HG02973 (cell line): Measurements from ENCODE around the gene DUOX1.
"Not testable (repeated sequence)": the region's sequence is repeated elsewhere in the genome, so short reads cannot be mapped to it uniquely, and the experiment has no call there.

ENCODE experiments used
- ATAC-seq: cut with Tn5 transposase; IDR thresholded peaks from one replicate; pipeline ENCODE4 v1.9.1; 2021; ENCODE audit warnings: moderate library complexity; ENCODE audit not compliant: unreplicated experiment

Gene DUOX1

DNA sequence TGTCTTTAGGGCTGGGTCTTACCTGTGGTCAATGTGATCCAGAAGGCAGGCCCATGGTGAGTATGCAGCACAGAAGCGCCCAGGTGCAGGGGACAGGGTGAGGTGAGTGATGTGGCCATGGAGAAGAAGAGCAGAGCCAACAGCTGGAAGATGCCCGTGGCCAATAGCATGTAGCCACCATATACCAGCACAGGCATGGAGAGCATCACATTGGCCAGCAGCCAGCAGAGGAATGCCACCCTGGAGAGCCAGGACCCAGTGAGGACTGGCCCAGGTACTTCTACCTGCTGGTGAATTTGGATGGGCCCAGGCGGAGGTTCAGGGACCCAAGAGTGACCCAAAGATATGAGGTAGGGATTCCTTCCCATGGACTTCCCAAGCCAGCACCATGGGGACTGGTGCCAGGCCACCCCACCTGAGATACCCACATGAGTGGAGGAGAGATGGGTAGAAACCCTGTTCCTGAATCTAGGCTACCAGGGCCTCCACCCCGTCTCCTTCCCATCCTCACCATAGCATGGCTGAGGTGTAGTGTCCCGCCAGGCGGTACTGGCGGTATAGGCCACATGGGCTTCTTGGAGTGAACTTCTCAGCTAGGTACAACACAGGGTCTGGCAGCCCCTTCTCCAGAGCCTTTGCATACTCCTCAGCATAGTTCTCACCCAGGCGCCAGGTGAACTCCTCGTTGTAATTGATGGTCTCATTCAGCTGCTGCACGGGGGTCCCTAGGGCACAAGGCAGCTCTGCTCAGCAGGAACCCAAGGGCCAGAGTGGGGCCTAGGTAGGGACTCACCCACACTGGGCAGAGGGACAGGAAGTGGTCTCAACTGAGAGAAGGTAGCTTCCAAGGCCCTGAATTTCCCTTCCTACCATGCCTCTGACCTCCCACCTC is 9.5 kb upstream of the DUOX1 start:
- ATAC-seq, result no peak

DNA sequence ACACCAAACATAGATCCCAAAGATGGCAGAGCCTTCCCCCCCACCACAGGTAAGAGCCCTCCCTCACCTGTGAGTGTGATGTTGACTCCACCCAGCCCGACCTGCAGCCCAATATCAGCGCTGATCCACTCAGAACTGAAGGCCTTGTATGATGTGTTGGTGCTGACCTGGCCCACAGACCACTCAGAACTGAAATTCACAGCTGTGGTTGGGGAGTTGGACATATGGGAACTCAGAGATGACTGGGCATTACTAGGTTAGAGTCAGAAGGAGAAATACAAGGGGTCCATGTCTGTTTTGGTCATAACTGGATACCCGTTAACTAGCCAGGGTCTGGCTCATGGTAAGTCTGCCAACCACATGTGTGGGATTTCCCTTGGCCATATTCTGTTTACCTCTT is 8.8 kb upstream of the DUOX1 start:
- no peak for ATAC-seq

DNA sequence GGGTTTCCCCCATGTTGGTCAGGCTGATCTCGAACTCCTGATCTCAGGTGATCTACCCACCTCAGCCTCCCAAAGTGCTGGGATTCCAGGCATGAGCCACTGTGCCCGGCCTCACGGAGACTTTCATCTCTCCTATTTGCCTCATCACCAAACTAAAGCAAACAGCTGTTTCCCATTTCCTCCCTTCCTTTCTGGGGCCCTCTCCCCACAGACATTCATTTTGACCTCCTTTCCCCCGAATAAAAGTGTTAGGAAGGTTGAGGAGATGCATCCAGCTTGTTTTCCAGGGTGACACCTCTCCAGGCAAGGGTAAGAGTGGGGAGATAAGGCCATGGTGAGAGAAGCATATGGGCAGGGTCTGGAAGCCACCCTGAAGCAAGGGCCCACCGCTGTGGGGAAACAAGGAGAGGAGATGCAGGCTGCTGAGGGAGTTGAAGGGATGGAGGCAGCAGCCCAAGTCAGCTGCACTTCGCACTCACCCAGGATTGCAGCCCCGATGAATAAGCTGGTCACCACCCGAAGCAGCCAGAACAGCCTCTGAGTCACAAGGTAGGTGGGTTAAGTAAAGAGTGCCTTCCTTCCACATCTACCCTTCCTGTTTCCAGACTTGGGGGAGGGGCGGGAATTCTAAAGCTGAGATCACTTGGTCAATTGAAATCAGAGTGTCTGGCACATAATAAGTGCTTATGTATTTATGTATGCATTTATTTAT is 7.9 kb upstream of the DUOX1 start:
- no peak for ATAC-seq

DNA sequence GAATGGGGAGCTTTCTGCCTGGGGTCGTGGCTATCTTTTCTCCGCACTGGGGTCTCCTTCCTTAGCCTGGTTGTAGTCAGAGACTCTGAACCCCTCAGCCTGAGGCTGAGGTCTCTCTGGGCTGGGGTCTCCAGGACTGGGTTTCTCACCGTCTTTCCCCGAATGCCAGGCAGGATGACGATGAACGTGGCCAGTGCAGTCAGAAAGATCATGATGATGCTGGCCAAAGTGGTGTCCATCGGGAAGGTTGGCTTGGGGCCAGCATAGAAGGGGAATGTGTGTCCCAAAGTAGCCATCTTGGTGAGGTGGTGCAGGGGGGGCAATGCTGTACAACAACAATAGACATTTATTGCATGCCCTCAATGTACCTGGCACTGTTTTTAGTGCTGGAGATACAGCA is 7.1 kb upstream of the DUOX1 start:
- no peak for ATAC-seq

DNA sequence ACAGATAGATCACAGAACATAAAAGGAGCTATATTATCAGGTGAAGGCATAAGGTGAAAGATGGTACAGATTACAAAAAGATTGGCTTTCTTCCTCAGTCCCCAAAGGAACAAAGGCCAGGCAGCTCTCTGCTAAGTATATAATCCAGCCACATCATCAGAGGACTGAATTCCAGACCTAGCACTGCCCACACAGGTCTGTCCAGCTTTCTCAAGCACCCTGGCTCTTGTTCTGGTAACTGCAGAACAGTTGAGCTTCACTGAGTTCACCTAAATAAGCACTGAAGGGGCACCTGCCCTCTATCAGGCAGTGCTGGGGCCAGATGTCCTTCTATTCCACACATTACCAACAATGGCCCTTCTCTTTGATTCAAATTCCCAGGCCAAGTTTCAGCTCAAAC is 6.4 kb upstream of the DUOX1 start:
- no peak for ATAC-seq

DNA sequence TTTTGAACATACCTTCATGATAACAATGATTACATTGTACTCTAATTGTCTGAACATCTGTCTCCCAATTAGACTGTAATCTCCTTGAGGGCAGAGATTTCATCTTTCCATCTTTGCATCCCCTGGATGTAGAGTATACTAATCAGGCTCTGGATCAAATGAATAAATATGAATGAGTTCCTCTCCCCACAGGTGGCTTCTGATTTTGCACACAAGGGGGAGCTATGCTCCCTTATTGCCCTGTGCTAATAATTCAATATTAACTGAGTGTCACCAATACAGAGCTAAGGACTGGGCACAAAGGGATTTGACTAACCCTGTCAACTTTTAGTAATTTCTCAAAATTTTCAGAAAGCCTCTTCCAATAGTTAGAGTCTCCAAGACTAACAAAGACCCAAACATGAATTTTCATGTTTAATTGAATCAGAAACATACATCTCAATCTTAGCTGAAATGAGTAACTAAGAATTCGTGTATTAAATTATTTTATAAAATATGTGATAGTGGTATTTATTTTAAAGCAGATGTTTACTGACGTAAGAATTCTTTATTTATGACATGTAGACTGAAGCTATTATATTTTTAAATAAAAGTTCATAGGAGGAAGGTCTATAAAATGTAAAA is 3.1 kb upstream of the DUOX1 start:
- ATAC-seq, result no peak

DNA sequence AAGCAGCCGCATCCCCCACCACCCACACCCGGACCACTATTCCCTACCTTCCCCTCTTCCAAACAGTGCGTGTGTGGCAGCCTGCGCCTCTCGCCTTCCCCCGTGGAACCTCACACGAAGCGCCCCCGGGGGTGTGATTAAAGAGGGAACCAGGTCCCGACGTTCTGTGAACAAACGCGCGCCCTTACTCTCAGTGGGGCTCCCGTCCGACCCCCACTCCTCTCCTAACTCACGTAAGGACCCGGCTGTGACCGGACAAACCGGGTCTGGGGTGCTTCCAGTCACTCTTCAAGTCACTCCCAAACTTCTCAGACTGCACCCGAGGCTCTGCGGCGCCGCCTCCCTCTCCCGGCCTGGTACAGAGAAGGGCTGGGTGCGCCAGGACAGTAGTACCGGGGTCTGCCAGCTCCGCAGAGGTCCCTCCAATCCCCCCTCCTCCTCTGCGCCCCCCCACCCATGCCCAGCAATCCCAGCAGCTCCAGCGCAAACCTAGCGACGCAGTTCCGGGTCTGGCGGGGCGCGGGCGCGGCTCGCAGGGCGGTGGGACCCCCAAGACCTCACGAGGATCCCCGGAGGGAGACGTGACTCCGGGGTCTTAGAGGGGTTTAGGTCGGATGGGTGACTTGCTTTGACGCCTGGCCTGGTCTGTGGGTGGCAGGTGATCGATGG is 689 bp upstream of the DUOX1 start:
- no peak for ATAC-seq

DNA sequence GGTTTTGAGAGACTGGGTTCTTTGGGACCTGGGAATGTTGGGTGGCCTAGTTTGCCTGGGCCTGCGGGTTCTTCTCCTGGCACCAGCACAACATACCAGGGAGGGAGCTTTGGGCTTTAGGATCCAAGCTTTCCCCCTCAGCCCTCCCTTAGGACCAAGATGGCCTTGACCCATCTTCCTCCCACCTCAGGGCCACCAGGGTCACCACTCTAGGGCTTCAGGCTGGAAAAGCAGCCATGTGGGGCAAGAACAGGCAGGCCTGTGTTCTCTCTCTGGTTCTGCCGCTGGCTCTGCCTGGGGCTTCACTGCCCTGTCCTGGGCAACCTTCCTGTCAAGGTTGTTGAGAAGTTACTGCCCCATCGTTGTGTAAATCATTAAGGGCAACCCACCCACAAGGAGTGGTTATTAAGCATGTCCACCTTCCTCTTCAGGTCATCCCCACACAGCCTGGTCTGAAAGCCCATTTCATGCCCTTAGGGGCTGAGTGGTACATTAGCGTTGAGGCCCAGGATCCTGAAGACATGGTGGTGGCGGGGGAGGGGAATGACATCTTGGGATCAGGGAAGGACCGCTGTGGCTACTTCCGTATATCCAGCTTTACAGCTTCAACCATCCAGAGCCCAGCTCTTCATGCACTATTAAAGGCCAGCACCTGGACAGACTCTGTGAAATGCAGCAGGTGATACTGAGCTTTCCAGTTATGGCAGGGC is 652 bp downstream of the DUOX1 start:
- no peak for ATAC-seq

DNA sequence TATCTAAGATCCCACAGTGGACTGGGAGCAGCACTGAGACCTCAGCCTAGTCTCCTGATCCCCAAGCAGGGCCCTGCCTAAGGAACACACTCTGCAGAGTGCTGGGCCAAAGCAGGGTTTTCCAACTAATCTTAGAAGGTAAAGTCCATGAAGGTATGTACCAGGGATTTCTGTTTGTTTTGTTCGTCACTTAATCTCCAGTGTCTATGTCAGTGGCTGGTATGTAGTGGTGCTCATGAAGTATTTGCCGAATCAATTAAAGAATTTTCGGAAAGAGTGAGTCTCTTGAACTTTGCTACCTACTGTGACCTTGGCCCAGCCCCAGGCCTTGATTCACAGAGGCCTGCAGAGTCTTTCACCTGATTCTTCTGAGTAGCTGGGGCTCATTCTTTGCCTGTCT is 1.7 kb downstream of the DUOX1 start:
- no peak for ATAC-seq

DNA sequence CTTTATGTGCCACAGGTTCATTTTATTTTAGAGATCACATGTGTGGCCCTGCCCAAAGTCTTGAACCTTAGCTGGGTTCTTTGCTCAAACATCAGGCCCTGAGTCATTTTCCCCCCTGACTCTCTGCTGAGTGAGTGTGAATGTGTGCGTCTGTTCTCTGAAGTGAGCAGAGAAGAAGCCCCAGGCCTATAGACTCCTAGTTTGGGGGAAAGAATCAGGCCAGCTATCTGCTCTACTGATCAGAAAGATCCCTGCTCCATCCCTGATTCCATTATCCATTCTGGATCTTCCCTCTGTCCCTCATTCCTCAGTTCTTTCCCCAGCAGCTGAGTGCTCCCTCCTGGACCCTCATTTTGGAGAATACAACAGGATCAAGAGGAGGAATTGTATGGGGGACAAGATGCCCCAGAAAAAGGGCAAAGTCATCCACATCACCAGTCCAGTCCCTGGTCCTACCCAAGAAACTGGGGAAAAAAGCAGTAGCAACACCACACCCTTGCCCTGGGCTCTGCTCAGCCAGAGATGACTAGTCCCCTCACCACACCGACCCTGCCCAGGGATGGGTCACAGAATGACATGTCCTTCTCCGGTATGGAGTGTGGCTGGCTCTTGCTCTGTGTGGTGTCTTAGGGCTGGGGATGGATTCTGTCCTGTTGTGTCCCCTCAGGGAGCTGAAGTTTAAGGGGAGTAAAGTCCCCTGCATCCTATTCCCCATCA is 3.2 kb downstream of the DUOX1 start:
- ATAC-seq, result no peak

DNA sequence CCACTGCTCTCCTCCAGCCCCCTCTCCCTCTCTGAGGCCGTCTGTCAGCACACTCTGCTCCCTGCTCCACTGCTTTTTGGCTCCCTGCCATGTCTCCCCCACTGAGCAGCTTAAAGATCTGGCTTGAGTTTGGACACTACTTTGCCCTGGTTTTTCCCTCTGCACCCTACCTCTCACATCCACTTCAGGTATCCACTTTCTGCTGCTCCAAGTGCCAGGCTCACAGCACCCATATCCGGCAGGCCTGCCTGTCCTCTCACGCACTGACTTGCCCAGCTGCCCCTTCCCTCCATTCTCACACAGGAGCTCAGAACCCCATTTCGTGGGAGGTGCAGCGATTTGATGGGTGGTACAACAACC is 3.7 kb downstream of the DUOX1 start:
- no peak for ATAC-seq

DNA sequence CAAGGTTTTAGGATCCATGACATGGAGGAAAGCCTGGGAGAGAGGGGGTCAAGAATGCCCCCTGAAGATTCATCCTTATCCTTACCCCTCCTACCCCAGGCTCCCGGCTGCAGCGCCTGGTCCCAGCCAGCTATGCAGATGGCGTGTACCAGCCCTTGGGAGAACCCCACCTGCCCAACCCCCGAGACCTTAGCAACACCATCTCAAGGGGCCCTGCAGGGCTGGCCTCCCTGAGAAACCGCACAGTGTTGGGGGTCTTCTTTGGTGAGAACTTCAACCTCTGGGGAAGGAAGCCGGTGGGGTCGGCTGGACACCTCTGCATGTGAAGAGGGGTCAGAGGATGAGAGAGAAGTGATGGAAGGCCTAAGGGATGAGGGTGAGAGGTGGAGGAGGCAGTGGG is 4.3 kb downstream of the DUOX1 start:
- no peak for ATAC-seq

DNA sequence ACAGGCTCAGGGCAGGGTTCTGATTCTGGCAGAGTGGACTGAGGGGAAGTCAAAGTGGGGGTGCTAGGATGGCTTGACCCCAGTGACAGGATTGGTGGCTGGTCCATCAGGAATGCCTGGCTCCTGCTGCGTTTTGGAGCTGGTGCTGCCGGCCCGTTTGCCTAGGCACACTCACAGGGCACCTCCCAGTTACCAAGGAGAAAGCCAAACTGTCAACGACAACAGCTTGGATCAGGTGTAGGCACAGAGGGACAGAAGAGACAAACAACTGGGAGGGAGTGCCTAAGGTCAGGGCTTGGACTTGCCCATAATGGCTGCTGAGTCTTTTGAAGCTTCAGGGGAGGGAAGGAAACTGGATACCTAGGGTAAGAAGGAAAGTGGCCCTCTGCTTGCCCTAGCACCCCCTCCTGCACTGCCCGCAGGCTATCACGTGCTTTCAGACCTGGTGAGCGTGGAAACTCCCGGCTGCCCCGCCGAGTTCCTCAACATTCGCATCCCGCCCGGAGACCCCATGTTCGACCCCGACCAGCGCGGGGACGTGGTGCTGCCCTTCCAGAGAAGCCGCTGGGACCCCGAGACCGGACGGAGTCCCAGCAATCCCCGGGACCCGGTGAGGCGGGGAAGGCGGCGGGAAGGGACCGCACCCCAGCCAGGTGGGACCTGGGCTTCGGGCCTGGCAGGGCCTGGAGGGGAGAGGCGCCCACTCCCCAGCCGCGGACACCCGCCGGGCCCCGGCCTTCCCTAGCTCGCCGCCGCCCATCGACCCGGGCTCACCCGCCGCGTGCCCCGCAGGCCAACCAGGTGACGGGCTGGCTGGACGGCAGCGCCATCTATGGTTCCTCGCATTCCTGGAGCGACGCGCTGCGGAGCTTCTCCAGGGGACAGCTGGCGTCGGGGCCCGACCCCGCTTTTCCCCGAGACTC is 5.1 kb downstream of the DUOX1 start:
- ATAC-seq, result no peak

DNA sequence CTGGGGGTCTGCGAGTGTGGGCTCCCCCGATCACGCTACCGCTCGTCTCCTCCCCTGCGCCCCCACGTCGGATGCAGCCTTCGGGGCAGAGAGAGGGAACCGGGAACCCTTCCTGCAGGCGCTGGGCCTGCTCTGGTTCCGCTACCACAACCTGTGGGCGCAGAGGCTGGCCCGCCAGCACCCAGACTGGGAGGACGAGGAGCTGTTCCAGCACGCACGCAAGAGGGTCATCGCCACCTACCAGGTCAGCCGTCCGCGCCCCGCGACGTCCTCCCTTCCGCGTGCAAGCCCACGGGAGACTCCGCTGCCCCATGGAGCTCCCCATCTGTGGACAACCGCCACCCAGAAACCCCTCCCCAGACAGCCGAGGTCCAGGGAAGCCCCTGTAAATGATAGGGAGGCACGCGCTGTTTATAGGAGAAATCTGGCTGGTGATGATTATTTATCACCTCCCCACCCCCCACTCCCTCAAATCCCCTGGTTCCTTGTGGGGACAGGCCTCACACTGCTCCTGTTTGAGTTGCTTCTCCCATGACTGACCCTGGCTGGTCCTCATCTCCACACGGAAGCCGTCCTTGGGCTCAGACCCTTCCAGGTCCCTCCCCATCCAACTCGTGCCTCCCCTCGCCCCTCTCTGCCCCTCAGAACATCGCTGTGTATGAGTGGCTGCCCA is 6.0 kb downstream of the DUOX1 start:
- ATAC-seq, result not testable (repeated sequence)

DNA sequence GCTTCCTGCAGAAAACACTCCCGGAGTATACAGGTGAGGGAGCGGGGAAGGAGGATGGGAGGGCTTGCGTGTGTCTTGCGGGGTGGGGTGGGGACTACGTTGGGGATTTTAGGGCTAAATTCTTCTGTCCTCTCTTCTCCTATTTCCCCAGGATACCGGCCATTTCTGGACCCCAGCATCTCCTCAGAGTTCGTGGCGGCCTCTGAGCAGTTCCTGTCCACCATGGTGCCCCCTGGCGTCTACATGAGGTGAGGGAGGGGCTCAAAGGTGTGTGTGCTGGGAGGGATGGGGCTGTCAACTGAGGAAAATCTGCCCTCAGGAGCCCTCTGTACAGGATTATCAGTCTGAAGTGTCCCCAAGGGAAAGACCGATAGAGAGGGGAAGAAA is 6.6 kb downstream of the DUOX1 start:
- no peak for ATAC-seq

DNA sequence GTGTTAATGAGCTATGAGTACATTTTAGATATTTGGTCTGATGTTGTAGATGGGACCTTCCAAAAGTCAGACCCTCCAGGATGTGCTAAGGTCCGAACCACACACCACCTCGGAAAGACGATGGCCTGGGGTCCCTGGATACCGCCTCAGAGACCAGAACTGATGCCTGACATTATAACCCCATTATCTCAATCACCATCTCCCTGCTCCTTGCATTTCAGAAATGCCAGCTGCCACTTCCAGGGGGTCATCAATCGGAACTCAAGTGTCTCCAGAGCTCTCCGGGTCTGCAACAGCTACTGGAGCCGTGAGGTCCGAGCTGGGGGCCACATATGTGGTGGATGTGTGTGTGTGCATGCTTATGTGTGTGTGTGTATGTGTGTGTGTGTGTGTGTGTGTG is 7.9 kb downstream of the DUOX1 start:
- ATAC-seq, result no peak

DNA sequence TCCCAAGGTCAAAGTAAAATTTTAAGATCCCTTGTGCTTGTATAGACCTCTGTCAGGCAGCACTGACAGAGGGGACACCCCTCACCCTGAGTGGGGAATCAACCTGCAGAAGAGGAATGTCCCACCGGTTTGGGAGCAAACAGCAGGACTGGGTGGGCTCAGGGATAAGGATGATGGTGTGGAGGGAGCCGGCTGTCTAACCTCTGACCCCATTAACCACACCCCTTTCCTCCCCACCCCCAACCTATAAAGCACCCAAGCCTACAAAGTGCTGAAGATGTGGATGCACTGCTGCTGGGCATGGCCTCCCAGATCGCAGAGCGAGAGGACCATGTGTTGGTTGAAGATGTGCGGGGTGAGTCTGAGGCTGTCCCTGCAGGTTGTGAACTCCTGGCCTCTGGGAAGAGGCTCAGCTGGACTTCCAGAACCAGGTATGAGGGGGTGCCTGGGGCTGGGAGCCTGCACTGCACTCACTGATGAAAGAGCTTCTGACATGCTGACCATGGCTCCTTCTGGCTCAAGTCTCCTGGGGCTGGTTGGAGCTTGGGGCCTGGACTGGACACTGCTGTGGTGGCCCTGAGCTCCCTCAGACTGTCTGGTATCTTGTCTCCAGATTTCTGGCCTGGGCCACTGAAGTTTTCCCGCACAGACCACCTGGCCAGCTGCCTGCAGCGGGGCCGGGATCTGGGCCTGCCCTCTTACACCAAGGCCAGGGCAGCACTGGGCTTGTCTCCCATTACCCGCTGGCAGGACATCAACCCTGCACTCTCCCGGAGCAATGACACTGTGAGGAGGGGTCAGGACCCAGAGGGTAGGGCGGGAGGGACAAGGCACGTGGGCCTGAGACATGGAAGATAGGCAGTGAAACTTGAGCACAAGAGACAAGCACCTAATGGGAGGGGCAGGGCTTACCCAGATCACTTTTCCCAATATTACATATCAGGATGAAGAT is 9.3 kb downstream of the DUOX1 start:
- ATAC-seq, result no peak

DNA sequence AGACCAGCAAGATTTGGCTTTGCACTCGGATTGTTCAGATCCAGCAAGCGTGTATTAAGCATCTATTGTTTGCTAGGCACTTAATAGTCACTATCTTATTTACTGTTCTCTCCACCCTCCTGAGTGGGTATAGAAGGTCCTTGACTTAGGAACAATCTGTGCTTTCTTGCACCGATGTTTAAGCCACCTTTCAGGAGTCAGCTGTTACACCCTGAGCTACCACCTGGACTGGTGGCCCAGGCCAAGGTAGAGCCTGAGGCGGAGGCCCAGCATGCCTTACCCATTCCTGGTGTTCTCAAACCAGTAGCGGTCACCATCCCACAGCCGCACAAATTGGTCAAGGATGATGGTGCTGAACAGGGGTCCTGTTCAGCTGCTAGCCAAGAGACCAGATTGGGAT is 10.0 kb downstream of the DUOX1 start:
- no peak for ATAC-seq
